NCI-H1105 treated with DMSO at 0.1 percent for 48 hours (cell line): ENCODE results near the gene ALG14.
"Not testable (repeated sequence)": the region's sequence is repeated elsewhere in the genome, so short reads cannot be mapped to it uniquely, and the experiment has no call there.

Experiments used
- DNase-seq: peaks from one replicate; lab custom pipeline; 2025; lab: John Stamatoyannopoulos, UW

Gene ALG14, protein sequence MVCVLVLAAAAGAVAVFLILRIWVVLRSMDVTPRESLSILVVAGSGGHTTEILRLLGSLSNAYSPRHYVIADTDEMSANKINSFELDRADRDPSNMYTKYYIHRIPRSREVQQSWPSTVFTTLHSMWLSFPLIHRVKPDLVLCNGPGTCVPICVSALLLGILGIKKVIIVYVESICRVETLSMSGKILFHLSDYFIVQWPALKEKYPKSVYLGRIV

GRCh38 chr1:95072532-95073419 is at the start of gene ALG14:
ALG14 (minus strand) TSS chr1:95072951; CDS start chr1:95072898, 53 bp downstream.
- DNase-seq, result peak; percentile 95

DNA sequence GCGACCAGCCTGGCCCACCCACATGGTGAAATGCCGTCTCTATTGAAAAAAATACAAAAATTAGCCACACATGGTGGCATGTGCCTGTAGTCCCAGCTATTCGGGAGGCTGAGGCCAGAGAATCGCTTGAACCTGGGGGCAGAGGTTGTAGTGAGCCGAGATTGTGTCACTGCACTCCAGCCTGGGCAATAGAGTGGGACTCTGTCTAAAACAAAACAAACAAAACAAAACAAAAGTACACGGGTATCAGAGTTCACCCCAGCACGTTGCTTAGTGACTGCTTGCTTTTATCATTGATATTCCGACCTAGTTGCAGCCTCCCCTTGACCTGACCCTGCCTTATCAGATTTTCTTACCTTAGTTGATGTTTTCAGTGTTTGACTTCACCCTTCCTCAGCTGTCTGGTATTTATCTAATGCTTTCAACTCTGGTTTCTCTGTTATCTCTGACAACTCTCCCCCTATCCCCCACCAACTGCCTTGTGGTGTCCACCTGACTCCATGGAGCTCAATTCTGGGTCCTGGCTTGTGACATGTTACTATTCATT is 49.5 kb upstream of the ALG14 start:
- no peak for DNase-seq

GRCh38 chr1:95119273-95119672 is 46.5 kb upstream of the ALG14 start:
- DNase-seq, result no peak

DNA sequence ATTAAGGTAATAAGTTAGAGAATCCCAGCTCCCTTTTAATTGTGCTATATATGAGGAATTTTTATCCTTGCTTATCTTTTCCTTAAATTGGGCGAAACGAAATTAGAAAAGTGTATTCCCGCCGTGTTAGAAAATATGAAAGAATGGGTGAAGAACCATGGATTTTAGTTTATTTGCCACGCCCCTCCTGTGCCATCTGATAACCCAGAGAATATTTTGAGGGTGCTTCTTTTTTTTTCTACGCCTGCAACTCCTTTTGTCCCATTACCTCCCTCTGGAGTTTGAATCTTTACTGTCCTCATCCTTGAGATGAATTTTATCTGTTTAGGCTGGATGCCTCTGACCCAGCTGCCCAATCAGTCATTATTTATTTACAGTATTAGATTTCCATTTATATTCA is 46.0 kb upstream of the ALG14 start:
- DNase-seq, result no peak

DNA sequence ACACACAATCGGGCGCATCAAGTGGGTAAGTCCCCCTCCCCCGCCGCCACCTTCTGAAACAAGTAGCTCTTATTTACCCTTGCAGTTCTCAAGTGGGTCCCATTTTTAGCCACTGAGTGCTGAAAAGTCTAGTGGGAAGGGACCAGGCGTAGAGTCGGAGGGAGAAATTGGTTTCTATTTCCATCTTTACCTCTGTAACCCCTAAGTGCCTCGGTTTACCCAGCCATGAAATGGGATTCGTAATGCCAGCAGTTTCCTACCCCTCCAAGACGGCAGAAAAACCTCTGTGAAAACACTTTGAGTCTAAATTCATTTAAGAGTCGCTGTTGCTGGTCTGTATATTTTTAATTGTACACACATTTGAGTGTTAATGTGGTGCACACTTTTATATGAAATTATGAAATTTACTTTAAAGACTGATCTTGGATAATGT is 45.3 kb upstream of the ALG14 start:
- no peak for DNase-seq

- DNase-seq, result peak; percentile 73
Observed at GRCh38 chr1:95117207-95118066, 44.7 kb upstream of the ALG14 start, which contains the start of gene TLCD4. TLCD4 (plus strand) TSS chr1:95117355; CDS start chr1:95143902, 26,547 bp downstream.

DNA sequence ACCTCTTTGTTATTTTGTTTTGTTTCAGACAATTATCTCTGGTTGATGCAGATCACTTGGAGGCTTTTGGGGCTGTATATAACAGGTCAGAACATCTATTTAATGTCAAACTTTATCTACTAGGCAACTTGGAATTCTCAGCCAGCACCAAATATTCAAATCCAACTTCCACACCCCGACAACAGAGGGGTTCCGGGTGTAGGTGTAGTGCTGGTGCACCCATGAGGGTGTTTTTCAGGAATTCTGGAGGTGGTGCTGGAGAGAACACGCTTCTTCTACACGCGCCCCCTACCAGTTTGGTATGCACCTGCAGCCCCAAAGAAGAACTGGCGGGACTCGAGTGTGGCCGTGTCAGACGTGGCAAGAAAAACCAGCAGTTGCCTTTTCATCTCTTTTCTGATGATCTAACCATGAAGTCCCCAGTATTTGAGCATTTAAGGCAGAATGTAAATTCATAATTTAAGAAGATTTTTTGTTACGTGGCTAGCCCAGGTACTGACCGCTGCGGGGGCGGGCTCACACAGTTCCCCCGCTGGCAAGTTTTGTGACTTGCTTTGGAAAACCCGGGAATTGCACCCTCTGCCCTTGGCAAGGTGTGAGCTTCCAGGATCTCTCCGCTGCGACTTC is 43.9 kb upstream of the ALG14 start:
- DNase-seq, result peak; percentile 86

DNA sequence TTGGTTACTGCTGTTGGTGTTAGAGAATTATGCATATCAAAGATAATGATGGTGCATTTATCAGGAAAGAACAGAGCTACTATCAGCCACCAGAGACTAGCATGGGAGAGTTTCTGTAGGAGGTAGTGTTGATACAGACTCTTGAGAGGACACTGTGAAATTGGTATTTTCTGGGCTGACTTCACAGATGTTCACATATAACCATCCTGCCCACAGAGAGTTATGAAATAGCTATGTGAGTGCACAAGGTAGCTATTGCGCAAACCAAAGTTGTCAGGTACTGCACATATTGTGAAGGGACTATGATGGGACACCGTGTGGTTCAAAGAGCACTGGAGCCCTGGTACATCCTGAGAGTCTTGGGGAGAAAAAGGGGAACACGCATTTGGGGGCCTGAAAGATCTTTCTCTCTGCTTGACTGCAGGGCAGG is 43.0 kb upstream of the ALG14 start:
- DNase-seq, result no peak

DNA sequence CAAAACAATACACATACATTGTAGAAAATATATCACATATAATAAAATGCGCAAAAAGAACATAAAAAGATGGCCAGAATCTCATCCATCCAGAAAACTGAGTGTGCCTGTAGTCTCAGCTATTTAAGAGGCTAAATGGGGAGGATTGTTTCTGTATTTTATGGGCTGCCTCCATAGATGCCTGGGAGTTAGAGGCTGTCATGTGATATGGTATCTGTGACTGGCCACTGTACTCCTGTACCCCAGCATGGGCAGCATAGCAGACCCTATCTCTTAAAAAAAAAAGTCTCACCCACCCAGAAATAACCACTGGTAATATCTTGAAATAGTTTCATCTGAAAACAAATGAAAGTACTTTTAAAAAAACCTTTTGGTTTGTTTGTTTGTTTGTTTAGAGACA is 40.9 kb upstream of the ALG14 start:
- DNase-seq, result no peak

DNA sequence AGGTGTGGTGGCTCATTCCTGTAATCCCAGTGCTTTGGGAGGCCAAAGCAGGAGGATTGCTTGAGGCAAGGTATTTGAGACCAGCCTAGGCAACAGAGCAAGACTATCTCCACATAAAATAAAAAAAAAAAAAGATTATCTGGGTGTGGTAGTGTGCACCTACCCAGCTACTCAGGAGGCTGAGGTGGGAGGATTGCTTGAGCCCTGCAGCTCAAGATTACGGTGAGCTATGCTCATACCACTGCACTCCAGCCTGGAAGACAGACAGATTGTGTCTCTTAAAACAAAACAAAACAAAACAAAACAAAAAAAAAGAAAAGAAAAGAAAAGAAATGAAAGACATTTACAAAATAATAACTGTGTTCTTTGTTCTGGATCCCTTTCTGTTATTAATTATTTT is 38.3 kb upstream of the ALG14 start:
- no peak for DNase-seq

DNA sequence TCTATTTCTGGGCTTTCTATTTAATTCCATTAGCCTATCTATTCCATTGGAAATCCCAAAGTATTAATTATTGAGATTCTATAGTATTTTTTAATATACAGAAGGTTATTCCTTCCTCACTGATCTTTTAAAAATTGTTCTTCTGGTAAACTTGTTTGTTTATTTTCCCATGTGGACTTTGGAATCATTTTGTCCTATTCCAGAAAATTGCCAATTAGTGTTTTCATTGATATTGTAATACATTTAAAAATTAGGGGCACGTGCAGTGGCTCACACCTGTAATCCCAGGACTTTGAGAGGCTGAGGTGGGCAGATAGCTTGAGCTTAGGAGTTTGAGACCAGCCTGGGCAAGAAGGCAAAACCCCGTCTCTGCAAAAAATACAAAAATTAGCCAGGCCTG is 36.0 kb upstream of the ALG14 start:
- DNase-seq, result no peak

GRCh38 chr1:95098196-95098595 is 25.4 kb upstream of the ALG14 start:
- no peak for DNase-seq

DNA sequence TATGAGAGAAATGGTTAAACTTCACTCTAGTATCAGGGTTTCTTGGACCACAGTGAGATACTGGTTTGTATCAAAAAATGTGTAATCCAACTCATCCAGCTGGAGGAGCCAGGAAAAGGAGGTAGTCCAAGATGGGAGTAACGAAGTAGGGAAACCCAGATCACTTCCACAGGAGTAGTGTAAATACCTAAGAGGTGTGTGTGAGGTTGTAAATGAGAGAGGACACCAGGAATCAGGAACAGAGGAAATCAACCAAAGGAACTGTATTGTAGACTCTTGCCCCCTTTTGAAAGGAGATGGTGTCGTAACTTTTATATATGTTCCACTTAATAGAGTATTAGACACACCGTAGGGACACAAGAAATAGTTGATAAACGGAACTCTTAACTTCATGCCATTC is 24.7 kb upstream of the ALG14 start:
- no peak for DNase-seq

DNA sequence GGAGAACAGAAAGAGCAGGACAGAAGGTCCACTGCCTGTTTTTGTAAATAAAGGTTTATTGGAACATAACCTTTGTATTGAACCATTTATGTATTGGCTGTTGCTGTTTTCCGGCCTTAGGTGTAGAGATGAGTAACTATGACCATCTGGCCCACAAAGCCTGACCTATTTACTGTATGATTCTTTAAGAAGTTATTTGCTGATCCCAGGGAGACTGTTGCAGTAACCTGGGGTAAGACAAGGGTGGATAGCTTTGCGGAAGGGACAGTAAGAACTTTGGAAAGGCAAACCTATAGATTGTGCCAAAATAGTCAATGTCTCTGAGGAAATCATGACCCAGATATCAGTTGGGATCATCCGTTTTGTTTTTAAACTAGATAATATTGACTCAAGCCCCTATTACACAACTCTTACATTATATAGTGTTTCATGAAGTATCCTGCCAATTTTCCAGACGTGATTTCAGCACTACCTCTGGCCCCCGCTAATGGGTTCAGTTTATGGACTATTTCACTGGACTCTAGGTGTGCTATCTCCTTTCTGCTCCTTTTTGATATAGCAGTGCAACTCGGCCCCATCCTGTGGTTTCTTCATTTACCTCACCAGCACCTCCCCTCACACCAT is 23.6 kb upstream of the ALG14 start:
- no peak for DNase-seq

DNA sequence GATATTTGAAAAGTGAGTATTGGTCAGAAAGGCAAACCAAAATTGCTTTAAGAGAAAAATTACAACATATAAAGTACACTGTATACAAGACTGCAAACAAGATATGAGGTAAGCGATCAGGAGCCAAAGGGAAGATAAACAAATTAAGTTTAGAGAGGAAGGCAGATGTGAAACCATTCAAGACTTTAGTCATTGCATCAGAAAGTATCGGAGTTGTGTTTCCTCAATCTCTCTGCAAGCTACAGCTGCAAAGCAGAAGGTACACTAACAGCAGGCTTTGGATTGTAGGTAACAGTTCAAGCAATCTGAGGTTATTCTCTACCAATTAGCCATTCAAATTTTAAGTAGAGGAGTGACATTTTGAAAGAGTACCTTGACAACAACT is 23.1 kb upstream of the ALG14 start:
- DNase-seq, result no peak

DNA sequence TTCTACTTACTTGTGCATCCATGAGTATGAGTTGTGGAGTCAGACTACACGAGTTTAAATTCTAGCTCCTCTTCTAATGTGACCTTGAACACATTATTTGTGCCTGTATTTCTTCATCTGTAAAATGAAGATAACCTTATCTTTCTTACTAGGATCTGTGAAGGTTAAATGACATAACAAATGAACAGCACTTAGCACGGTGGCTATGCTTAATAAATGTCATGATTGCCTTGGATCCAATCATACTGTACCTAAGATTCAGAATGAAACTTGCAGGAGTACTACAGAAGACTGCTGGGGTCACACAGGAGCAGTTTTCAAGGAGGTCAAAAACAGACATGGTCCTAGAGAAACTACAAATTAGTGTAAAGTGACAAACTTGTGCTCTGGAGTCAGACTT is 22.2 kb upstream of the ALG14 start:
- no peak for DNase-seq

DNA sequence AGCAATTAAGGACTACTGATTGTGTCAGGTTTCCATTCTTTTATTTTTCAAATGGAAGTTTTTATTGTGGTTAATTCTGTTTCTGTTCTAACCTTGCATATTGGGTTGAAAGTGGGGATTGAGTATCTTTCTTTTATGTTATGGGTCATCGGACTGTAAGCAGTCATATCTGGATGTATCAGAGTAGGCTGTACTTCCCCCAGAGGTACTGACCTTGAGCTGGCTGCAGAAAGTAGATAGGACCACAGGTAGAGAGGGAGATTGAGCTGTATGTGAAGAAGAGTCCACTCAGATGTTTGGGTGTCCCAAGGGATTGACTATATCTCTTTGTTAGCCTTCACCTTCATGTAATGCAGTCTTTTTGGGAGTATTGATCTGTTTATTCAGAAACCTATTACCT is 20.5 kb upstream of the ALG14 start:
- no peak for DNase-seq

- not testable (repeated sequence) for DNase-seq
Observed at GRCh38 chr1:95092891-95093290, 20.1 kb upstream of the ALG14 start.

DNA sequence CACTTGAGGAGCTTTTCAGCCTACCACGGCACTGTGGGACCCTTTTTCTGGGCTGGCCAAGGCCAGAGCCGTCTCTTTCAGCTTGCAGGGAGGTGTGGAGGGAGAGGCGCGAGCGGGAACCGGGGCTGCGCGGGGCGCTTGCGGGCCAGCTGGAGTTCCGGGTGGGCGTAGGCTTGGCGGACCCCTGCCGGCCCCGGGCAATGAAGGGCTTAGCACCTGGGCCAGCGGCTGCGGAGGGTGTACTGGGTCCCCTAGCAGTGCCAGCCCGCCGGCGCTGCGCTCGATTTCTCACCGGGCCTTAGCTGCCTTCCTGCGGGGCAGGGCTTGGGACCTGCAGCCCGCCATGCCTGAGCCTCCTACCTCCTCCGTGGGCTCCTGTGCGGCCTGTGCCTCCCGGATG is 18.5 kb upstream of the ALG14 start:
- not testable (repeated sequence) for DNase-seq

- DNase-seq, result no peak
Observed at GRCh38 chr1:95089650-95090287, 17.0 kb upstream of the ALG14 start.

DNA sequence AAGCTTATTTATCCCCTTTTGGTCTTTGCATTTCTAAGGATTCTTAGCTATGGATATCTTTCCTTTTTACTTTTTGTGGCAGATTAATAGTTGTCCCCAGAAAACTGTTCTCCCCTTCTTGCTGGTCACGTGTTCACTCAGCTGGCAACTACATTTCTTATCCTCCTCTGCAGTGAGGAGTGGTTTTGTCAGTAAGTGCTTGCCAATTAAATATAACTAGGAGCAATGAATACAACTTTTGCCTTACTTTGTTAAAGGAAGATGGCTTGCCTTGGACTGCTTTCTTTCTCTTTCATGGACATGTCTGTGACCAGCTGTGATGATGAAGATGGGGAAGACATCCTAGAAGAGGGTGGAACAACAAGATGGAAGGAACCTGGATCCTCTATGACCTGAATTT is 15.6 kb upstream of the ALG14 start:
- no peak for DNase-seq
